NCI-H187 treated with DMSO at 0.1 percent for 48 hours (cell line): ENCODE results near the gene ARHGAP20.

ENCODE experiments used
- DNase-seq: peaks from one replicate; lab custom pipeline; 2025; lab: John Stamatoyannopoulos, UW

Gene ARHGAP20

GRCh38 chr11:110606415-110606814 is 105.8 kb downstream of the ARHGAP20 start:
- no peak for DNase-seq

- DNase-seq, result peak; percentile 70
These were observed 110.3 kb downstream of the ARHGAP20 start for GRCh38 chr11:110601936-110602335.

- no peak for DNase-seq
These were observed 111.9 kb downstream of the ARHGAP20 start for GRCh38 chr11:110600322-110600721.

- no peak for DNase-seq
These were observed 113.0 kb downstream of the ARHGAP20 start for GRCh38 chr11:110599207-110599606.

- no peak for DNase-seq
These were observed 113.5 kb downstream of the ARHGAP20 start for GRCh38 chr11:110598725-110599124.

- DNase-seq, result no peak
These were observed 124.3 kb downstream of the ARHGAP20 start for GRCh38 chr11:110587972-110588371.

GRCh38 chr11:110587129-110587528 is 125.1 kb downstream of the ARHGAP20 start:
- DNase-seq, result no peak

- no peak for DNase-seq
These were observed 128.1 kb downstream of the ARHGAP20 start for GRCh38 chr11:110584150-110584549.

- DNase-seq, result no peak
These were observed 129.4 kb downstream of the ARHGAP20 start for GRCh38 chr11:110582728-110583432.

GRCh38 chr11:110580571-110580970 is 131.7 kb downstream of the ARHGAP20 start:
- DNase-seq, result no peak

- DNase-seq, result no peak
These were observed 138.8 kb downstream of the ARHGAP20 start for GRCh38 chr11:110573411-110573810.

GRCh38 chr11:110571081-110571720 is 141.0 kb downstream of the ARHGAP20 start:
- DNase-seq, result no peak

- DNase-seq, result no peak
These were observed 145.7 kb downstream of the ARHGAP20 start for GRCh38 chr11:110566577-110566976.

- no peak for DNase-seq
These were observed 146.6 kb downstream of the ARHGAP20 start for GRCh38 chr11:110565357-110566336.

GRCh38 chr11:110564676-110565356 is 147.4 kb downstream of the ARHGAP20 start:
- DNase-seq, result no peak

- no peak for DNase-seq
These were observed 167.5 kb downstream of the ARHGAP20 start for GRCh38 chr11:110544779-110545178.

GRCh38 chr11:110538154-110538553 is 174.1 kb downstream of the ARHGAP20 start:
- no peak for DNase-seq

GRCh38 chr11:110530900-110531741 is 181.1 kb downstream of the ARHGAP20 start:
- no peak for DNase-seq

- no peak for DNase-seq
These were observed 183.2 kb downstream of the ARHGAP20 start for GRCh38 chr11:110529043-110529442.

- no peak for DNase-seq
These were observed 185.1 kb downstream of the ARHGAP20 start for GRCh38 chr11:110527146-110527545.
